ENCODE results near the gene MTHFR.

MTHFR gene

GRCh38 chr1:11797525-11798216, 8.1 kb downstream of the MTHFR start:
- TF ChIP-seq CTCF (IDR thresholded peaks at IDR 0.05; ENCODE audit: insufficient read depth, low read length, poor library complexity, severe bottlenecking): no peak
- Histone ChIP-seq H3K4me3 (replicated peaks; ENCODE audit: low read depth, low read length) (no peak overlapping the region), H3K27me3 (replicated peaks; ENCODE audit: control insufficient read depth, insufficient read depth, low read length) (no peaks in the 10 kb centered on the region), H3K36me3 (ENCODE audit: control insufficient read depth, insufficient read depth, low read length) (peaks cover 27% of the 10 kb centered on the region)
- no peak for DNase-seq (ENCODE audit: extremely low read depth, insufficient read length)

GRCh38 chr1:11796036-11796828, 9.5 kb downstream of the MTHFR start:
- H3K27me3 ChIP-seq (replicated peaks; ENCODE audit: control insufficient read depth, insufficient read depth, low read length): no peaks in the 10 kb centered on the region
- H3K4me3 ChIP-seq (replicated peaks; ENCODE audit: low read depth, low read length): no peak overlapping the region
- no peak for TF ChIP-seq CTCF (IDR thresholded peaks at IDR 0.05; ENCODE audit: insufficient read depth, low read length, poor library complexity, severe bottlenecking)
- DNase-seq (ENCODE audit: extremely low read depth, insufficient read length): no peak
- H3K36me3 ChIP-seq (ENCODE audit: control insufficient read depth, insufficient read depth, low read length): peaks cover 30% of the 10 kb centered on the region

- Histone ChIP-seq H3K36me3 (ENCODE audit: control insufficient read depth, insufficient read depth, low read length) (peaks cover 26% of the 10 kb centered on the region), H3K27me3 (replicated peaks; ENCODE audit: control insufficient read depth, insufficient read depth, low read length) (no peaks in the 10 kb centered on the region), H3K4me3 (replicated peaks; ENCODE audit: low read depth, low read length) (no peak overlapping the region)
- no peak for TF ChIP-seq CTCF (IDR thresholded peaks at IDR 0.05; ENCODE audit: insufficient read depth, low read length, poor library complexity, severe bottlenecking)
- no peak for DNase-seq (ENCODE audit: extremely low read depth, insufficient read length)
Measured at GRCh38 chr1:11795238-11795890, 10.4 kb downstream of the MTHFR start.

GRCh38 chr1:11794446-11795237, 11.1 kb downstream of the MTHFR start:
- H3K4me3 ChIP-seq (replicated peaks; ENCODE audit: low read depth, low read length): no peak overlapping the region
- no peak for TF ChIP-seq CTCF (IDR thresholded peaks at IDR 0.05; ENCODE audit: insufficient read depth, low read length, poor library complexity, severe bottlenecking)
- H3K27me3 ChIP-seq (replicated peaks; ENCODE audit: control insufficient read depth, insufficient read depth, low read length): no peaks in the 10 kb centered on the region
- H3K36me3 ChIP-seq (ENCODE audit: control insufficient read depth, insufficient read depth, low read length): peaks cover 22% of the 10 kb centered on the region
- no peak for DNase-seq (ENCODE audit: extremely low read depth, insufficient read length)

GRCh38 chr1:11793819-11794218, 11.9 kb downstream of the MTHFR start:
- no peak overlapping the region for H3K4me3 ChIP-seq (replicated peaks; ENCODE audit: low read depth, low read length)
- peaks cover 22% of the 10 kb centered on the region for H3K36me3 ChIP-seq (ENCODE audit: control insufficient read depth, insufficient read depth, low read length)
- no peak for DNase-seq (ENCODE audit: extremely low read depth, insufficient read length)
- TF ChIP-seq CTCF (IDR thresholded peaks at IDR 0.05; ENCODE audit: insufficient read depth, low read length, poor library complexity, severe bottlenecking): no peak
- H3K27me3 ChIP-seq (replicated peaks; ENCODE audit: control insufficient read depth, insufficient read depth, low read length): no peaks in the 10 kb centered on the region

Measured in GM06990 (cell line).